Coronary artery (tissue), 2 donors: ENCODE measurements around the gene HSPA2.
A peak's percentile ranks its signal among the peaks of the same experiment; 100 is the strongest.
"Not testable (repeated sequence)": the region's sequence is repeated elsewhere in the genome, so short reads cannot be mapped to it uniquely, and the experiment has no call there.

ENCODE experiments used
- DNase-seq: peaks from one replicate; pipeline ENCODE4 v3.0.0-alpha.2; 2017; ENCODE audit warnings: low spot score
- H3K27ac ChIP-seq, 2 donors: fragments of 200-600 bp; sonication (generic); one replicate each; pipeline ENCODE4 v1.5.1; 2016 to 2019
- H3K4me3 ChIP-seq: fragments of 200-600 bp; sonication (generic); 2 replicates; pipeline ENCODE4 v1.5.1; 2016; ENCODE audit warnings: mild to moderate bottlenecking, moderate library complexity
- TF ChIP-seq, protein P1 (sequence below): fragments of 200-600 bp; sonication (generic); IDR thresholded peaks from one replicate; pipeline ENCODE4 v1.5.1; 2019; ENCODE audit warnings: antibody characterized with exemption

HSPA2 gene

GRCh38 chr14:64549016-64549415 lies 8.5 kb downstream of the HSPA2 start:
- H3K4me3 ChIP-seq: no peak overlapping the region
- H3K27ac ChIP-seq: no peak overlapping the region
- DNase-seq: no peak
- TF ChIP-seq, protein P1, sequence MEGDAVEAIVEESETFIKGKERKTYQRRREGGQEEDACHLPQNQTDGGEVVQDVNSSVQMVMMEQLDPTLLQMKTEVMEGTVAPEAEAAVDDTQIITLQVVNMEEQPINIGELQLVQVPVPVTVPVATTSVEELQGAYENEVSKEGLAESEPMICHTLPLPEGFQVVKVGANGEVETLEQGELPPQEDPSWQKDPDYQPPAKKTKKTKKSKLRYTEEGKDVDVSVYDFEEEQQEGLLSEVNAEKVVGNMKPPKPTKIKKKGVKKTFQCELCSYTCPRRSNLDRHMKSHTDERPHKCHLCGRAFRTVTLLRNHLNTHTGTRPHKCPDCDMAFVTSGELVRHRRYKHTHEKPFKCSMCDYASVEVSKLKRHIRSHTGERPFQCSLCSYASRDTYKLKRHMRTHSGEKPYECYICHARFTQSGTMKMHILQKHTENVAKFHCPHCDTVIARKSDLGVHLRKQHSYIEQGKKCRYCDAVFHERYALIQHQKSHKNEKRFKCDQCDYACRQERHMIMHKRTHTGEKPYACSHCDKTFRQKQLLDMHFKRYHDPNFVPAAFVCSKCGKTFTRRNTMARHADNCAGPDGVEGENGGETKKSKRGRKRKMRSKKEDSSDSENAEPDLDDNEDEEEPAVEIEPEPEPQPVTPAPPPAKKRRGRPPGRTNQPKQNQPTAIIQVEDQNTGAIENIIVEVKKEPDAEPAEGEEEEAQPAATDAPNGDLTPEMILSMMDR: no peak

DNA sequence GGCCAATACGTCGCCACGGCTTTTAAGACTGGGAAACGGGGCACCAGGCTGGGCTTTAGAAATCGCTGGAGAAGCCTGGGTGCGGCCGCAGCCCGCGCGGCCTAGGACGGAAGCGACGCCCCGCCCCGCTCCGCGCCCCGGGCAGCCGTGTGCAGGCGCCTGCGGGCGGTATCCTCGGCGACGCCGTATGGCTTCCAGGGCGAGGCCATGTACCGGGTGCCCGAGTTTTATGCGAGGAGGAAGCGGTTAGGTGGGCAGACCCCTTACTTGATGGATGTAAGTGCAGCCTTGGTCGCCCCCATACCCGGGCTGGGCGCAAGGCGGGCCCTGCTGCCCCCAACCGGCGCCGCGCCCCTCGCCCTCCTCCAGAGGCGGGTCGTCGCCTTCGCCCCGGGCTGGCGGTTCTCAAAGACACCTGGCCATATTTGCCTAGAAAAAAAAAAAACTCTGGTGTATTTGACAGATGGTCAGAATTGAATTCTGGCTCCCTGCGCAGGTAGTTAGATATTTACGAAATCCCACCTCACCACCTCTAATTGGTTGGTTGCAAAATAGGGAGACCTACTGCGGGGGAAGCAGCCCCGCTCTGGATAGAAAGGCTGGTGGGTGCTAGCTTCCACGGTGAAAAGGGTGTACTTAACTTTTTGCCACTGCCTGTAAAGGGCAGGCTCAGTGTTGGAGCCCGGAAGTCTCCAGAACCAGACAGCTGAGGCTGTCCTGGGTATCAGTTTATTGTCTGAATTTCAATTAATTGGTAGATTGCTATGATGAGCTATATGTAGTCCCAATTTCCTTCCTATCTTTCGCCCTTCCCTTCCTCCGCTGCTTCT lies 9.5 kb downstream of the HSPA2 start, which contains the start of gene PPP1R36:
TSS of gene PPP1R36 (plus strand) at position 171 of the 830 bp plus-strand sequence. CDS start at position 208, 37 bp downstream.
- TF ChIP-seq, protein P1: no peak
- DNase-seq: no peak
- Histone ChIP-seq H3K27ac (no peak within 1 kb of the TSS), H3K4me3 (peak within 1 kb of the TSS; percentile 59)

DNA sequence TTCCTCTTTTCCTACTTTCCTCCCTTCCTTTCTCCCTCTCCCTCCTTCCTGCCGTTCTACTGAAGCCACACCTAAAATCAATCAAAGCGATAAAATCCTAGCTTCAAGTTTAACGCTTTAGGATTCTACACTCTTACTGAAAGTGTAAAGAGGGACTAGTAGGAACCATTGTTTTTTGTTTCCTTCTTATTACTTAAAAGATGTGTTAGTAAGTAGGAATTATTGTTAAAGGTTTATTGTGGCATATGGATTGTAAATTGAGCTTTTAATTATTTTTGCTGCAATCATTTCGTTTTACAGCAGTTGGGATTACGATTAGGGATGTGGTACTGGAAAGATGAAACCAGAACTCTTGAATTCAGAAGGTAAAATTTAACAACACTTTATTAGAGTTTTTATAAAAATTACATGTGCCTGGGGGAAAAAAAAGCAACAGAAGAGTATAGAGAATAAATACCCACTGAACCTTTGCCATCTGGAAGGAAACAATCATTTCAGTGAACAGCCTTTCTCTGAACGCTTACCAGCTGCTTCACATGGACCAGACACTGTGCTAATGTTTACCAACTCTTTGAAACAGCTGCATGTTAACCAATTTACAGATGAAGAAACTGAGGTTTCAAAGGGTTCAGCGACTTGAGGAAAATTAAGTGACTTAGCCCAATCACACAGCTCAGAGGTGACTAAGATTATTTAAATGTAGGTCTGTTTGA lies 10.2 kb downstream of the HSPA2 start:
- Histone ChIP-seq H3K4me3 (no peak overlapping the region), H3K27ac (no peak overlapping the region)
- TF ChIP-seq, protein P1: no peak
- DNase-seq: no peak

GRCh38 chr14:64554556-64554955 lies 14.0 kb downstream of the HSPA2 start:
- no peak overlapping the region for H3K27ac ChIP-seq
- TF ChIP-seq, protein P1: no peak
- no peak for DNase-seq

GRCh38 chr14:64556526-64556925 lies 16.0 kb downstream of the HSPA2 start:
- TF ChIP-seq, protein P1: no peak

More at GRCh38 chr14:64554556-64554955, 14.0 kb downstream of the HSPA2 start:
- H3K4me3 ChIP-seq: no peak overlapping the region

DNA sequence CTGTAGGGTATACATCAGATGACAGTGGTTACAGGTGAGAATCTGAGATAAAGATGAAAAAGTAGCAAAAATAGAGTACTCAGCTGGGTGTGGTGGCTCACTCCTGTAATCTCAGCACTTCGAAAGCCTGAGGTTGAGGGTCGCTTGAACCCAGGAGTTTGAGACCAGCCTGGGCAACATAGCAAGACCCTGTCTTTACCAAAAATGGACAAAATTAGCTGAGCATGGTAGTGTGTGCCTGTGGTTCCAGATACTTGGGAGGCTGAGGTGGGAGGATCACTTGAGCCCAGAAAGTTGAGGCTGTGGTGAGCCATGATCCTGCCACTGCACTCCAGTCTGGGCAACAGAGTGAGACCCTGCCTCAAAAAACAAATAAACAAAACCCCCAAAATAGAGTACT lies 17.7 kb downstream of the HSPA2 start:
- H3K4me3 ChIP-seq, DNase-seq, H3K27ac ChIP-seq: not testable (repeated sequence)

More at GRCh38 chr14:64556526-64556925, 16.0 kb downstream of the HSPA2 start:
- Histone ChIP-seq H3K4me3 (no peak overlapping the region), H3K27ac (no peak overlapping the region)
- no peak for DNase-seq

DNA sequence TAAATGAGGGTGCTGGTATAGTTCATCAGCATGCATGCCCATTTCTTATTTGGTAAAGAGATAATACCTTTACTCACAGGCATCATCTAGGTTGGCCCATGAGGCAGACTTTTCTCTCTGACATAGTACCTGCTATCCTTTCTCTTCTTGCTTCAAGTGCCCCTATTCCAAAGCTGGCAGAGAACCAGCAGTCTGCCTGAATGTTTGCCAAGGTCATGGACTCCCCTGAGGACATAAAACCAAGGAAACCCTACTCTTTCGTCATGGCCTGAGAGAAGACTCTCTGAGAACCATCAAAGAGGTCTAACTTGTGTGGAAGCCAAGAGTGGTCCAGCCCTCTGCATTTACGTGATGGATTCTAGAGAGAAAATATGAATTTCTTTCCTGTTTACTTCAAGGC lies 21.1 kb downstream of the HSPA2 start:
- TF ChIP-seq, protein P1: no peak
- DNase-seq: no peak
- no peak overlapping the region for H3K27ac ChIP-seq
- H3K4me3 ChIP-seq: no peak overlapping the region
